ENCODE measurements around the gene SLC1A7. TPM values are rescaled to one million over a fixed set of nuclear protein-coding genes. Genes with fewer than 3 reads are reported as not detected.
A peak's percentile ranks its signal among the peaks of the same experiment; 100 is the strongest.

SLC1A7 gene
- total and polyA plus RNA-seq, 2 of the 13 experiments (the other 11 are each of a cell fraction or from before 2014, with no cell fraction given) = 0.04 to 2.0 TPM

- TF ChIP-seq ZHX2 (IDR thresholded peaks at IDR 0.05; ENCODE audit: low read depth) = no peak
- no peak for TF ChIP-seq ZHX2 (CRISPR knock-in tag; IDR thresholded peaks at IDR 0.05; ENCODE audit: borderline replicate concordance)
- peak; percentile 96 for TF ChIP-seq HHEX (CRISPR knock-in tag; IDR thresholded peaks at IDR 0.05)
- TF ChIP-seq ARID2 (CRISPR knock-in tag; IDR thresholded peaks at IDR 0.05; ENCODE audit: borderline replicate concordance) = peak; percentile 58; the same call in 1 of the 2 replicates
- peak; percentile 53; the same call in 1 of the 2 replicates for TF ChIP-seq ZNF788 (CRISPR knock-in tag; IDR thresholded peaks at IDR 0.05; ENCODE audit: borderline replicate concordance)
- no peak for TF ChIP-seq ZNF225 (CRISPR knock-in tag; IDR thresholded peaks at IDR 0.05)
- TF ChIP-seq ZUFSP (CRISPR knock-in tag; IDR thresholded peaks at IDR 0.05; ENCODE audit: borderline replicate concordance) = no peak
- no peak for TF ChIP-seq GPN1 (CRISPR knock-in tag; IDR thresholded peaks at IDR 0.05; ENCODE audit: borderline replicate concordance)
- TF ChIP-seq ZNF747 (CRISPR knock-in tag; IDR thresholded peaks at IDR 0.05; ENCODE audit: borderline replicate concordance) = 0 out of 2 replicates have a peak, but pooled peaks have one; percentile 45
- no peak for TF ChIP-seq JUND (CRISPR knock-in tag; IDR thresholded peaks at IDR 0.05)
- no peak for TF ChIP-seq GMEB1 (CRISPR knock-in tag; IDR thresholded peaks at IDR 0.05; ENCODE audit: borderline replicate concordance)
- no peak; the same call in 1 of the 2 replicates for TF ChIP-seq MAFF (IDR thresholded peaks at IDR 0.05; ENCODE audit: low read depth, low read length)
- TF ChIP-seq NONO (IDR thresholded peaks at IDR 0.05) = no peak
- TF ChIP-seq NONO (CRISPR knock-in tag; conservative IDR thresholded peaks at IDR 0.05) = peak; percentile 69
- 0 out of 2 replicates have a peak, but pooled peaks have one; percentile 70 for TF ChIP-seq RFXANK (CRISPR knock-in tag; IDR thresholded peaks at IDR 0.05)
- TF ChIP-seq KDM3A (CRISPR knock-in tag; IDR thresholded peaks at IDR 0.05; ENCODE audit: low read depth) = peak; percentile 66; the same call in 1 of the 2 replicates
- no peak for TF ChIP-seq ZNF709 (CRISPR knock-in tag; IDR thresholded peaks at IDR 0.05)
- TF ChIP-seq, protein P1, sequence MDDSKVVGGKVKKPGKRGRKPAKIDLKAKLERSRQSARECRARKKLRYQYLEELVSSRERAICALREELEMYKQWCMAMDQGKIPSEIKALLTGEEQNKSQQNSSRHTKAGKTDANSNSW (CRISPR knock-in tag; IDR thresholded peaks at IDR 0.05; ENCODE audit: borderline replicate concordance) = no peak
- no peak for TF ChIP-seq ZNF564 (CRISPR knock-in tag; IDR thresholded peaks at IDR 0.05)
- TF ChIP-seq IRF1 (CRISPR knock-in tag; IDR thresholded peaks at IDR 0.05; ENCODE audit: low read depth) = no peak
Measured at GRCh38 chr1:53107570-53108322, 34.7 kb downstream of the SLC1A7 start (continued).

Data from HepG2 (cell line).